ENCODE data around the gene TMEM59L. TPM values are rescaled to one million over a fixed set of nuclear protein-coding genes. Genes with fewer than 3 reads are reported as not detected.

TMEM59L gene
- polyA plus RNA-seq, 1 of the 3 experiments (the other 2 are of a cell fraction) = 9.6 TPM

DNA sequence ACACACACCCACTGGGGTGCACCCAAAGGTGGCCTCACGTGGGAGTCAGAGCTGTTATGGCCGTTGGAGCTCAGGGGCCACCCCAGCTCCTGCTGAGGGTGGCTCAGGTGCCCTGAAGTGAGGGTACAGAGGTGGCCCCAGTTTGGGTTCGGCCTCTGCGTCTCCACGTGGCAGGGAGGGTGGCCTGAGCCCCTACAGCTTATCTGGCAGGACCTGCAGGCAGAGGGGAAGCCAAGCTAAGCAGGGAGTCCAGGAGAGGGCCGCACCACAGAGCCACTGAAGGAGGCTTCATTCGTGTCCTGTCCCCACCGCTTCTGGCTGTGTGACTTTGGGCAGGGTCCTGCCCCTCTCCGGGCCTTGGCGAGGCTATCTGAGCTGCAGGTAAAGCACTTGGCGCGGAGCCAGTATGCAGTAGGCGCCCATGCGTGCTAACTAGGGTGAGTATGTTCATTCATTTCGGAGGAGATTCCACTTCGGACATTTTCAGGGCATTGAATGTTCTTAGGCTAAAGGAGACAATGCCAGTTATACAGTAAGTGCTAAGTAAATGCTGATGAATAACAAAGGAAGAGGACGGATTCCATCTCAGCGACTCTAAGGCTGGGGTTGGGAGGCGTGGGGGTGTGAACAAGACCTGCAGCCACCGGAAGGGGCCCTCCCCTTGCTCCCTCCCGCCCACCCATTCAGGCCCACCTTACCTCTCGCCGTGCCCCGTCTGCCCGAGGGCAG, 19.1 kb upstream of the TMEM59L start:
- H3K9me3 ChIP-seq = no peaks in the 10 kb centered on the region
- no peak overlapping the region for H3K27ac ChIP-seq (ENCODE audit: low read depth in 2 of 2, low read length in 1 of 2)
- ChIA-PET POLR2A (interaction anchor here (1.0 to 1.2 kb wide), 4 partner anchors 254 to 326 kb away, joined by 3 to 5 read pairs (median 4); partner anchors contain the start of genes COPE and DDX49), CTCF (interaction anchor here (0.6 to 10.5 kb wide), 34 partner anchors 11 to 394 kb away, joined by 3 to 234 read pairs (median 4); partner anchors contain the start of genes CERS1, COPE, CRLF1 and DDX49)
- TF ChIP-seq POLR2AphosphoS5 (IDR thresholded peaks at IDR 0.05; ENCODE audit: low read depth, low read length) (no peak), FOXJ3 (CRISPR knock-in tag; IDR thresholded peaks at IDR 0.05) (no peak), SMC3 (IDR thresholded peaks at IDR 0.05; ENCODE audit: low read depth, low read length) (no peak), MEF2A (IDR thresholded peaks at IDR 0.05; ENCODE audit: borderline replicate concordance, low read depth) (no peak), JUND (IDR thresholded peaks at IDR 0.05) (no peak), EZH2phosphoT487 (IDR thresholded peaks at IDR 0.05; ENCODE audit: borderline replicate concordance, low read depth) (no peak), TCF12 (IDR thresholded peaks at IDR 0.05) (no peak), NFIC (IDR thresholded peaks at IDR 0.05; ENCODE audit: borderline replicate concordance) (no peak), SIN3A (IDR thresholded peaks at IDR 0.05; ENCODE audit: borderline replicate concordance, low read depth, low read length) (no peak), RXRA (IDR thresholded peaks at IDR 0.05; ENCODE audit: borderline replicate concordance, low read depth) (no peak)
- TF ChIP-seq, protein P1, sequence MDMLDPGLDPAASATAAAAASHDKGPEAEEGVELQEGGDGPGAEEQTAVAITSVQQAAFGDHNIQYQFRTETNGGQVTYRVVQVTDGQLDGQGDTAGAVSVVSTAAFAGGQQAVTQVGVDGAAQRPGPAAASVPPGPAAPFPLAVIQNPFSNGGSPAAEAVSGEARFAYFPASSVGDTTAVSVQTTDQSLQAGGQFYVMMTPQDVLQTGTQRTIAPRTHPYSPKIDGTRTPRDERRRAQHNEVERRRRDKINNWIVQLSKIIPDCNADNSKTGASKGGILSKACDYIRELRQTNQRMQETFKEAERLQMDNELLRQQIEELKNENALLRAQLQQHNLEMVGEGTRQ (IDR thresholded peaks at IDR 0.05; ENCODE audit: borderline replicate concordance, low read depth, low read length) = no peak
- TF ChIP-seq, protein P2, sequence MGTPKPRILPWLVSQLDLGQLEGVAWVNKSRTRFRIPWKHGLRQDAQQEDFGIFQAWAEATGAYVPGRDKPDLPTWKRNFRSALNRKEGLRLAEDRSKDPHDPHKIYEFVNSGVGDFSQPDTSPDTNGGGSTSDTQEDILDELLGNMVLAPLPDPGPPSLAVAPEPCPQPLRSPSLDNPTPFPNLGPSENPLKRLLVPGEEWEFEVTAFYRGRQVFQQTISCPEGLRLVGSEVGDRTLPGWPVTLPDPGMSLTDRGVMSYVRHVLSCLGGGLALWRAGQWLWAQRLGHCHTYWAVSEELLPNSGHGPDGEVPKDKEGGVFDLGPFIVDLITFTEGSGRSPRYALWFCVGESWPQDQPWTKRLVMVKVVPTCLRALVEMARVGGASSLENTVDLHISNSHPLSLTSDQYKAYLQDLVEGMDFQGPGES (IDR thresholded peaks at IDR 0.05; ENCODE audit: low read depth, low read length) = no peak
- TF ChIP-seq, protein P3, sequence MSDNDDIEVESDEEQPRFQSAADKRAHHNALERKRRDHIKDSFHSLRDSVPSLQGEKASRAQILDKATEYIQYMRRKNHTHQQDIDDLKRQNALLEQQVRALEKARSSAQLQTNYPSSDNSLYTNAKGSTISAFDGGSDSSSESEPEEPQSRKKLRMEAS (IDR thresholded peaks at IDR 0.05; ENCODE audit: low read depth) = no peak
- TF ChIP-seq, protein P4, sequence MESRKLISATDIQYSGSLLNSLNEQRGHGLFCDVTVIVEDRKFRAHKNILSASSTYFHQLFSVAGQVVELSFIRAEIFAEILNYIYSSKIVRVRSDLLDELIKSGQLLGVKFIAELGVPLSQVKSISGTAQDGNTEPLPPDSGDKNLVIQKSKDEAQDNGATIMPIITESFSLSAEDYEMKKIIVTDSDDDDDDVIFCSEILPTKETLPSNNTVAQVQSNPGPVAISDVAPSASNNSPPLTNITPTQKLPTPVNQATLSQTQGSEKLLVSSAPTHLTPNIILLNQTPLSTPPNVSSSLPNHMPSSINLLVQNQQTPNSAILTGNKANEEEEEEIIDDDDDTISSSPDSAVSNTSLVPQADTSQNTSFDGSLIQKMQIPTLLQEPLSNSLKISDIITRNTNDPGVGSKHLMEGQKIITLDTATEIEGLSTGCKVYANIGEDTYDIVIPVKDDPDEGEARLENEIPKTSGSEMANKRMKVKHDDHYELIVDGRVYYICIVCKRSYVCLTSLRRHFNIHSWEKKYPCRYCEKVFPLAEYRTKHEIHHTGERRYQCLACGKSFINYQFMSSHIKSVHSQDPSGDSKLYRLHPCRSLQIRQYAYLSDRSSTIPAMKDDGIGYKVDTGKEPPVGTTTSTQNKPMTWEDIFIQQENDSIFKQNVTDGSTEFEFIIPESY (IDR thresholded peaks at IDR 0.05; ENCODE audit: borderline replicate concordance, low read depth) = no peak
- H3K4me3 ChIP-seq (ENCODE audit: low read depth in 2 of 2, low read length in 1 of 2) = no peak overlapping the region
- H3K27me3 ChIP-seq (ENCODE audit: insufficient read depth) = no peaks in the 10 kb centered on the region
- H3F3A ChIP-seq (replicated peaks; ENCODE audit: insufficient read depth) = peaks cover 35% of the 10 kb centered on the region
- H2AFZ ChIP-seq (ENCODE audit: low read depth) = no peak overlapping the region
- WGBS (ENCODE audit: low lambda C conversion rate) = 73% methylated on average over 14 of the region's 25 CpGs
- peak; percentile 27 for DNase-seq
- no peak overlapping the region for H3K9ac ChIP-seq
- 0 out of 2 replicates have a peak overlapping the region, but pooled peaks have one; percentile 89 for H3K4me2 ChIP-seq
- H3K9me2 ChIP-seq = no peaks in the 10 kb centered on the region
- peaks cover 6 to 36% of the 10 kb centered on the region in 2 experiments; a peak in 2 of 4 replicates for H3K4me1 ChIP-seq (ENCODE audit: control insufficient read depth in 1 of 2, insufficient read depth in 2 of 2, low read depth in 1 of 2, low read length in 1 of 2)
- no peaks in the 10 kb centered on the region for H3K36me3 ChIP-seq (replicated peaks in 1 of 2; ENCODE audit: control insufficient read depth in 1 of 2, insufficient read depth in 2 of 2, low read length in 1 of 2)
- H4K20me1 ChIP-seq (ENCODE audit: insufficient read depth) = no peaks in the 10 kb centered on the region
- peaks cover 10% of the 10 kb centered on the region; the same call in 1 of the 2 replicates for H3K79me2 ChIP-seq (ENCODE audit: insufficient read depth)

All from SK-N-SH (cell line).